ENCODE results near the gene CREB5.

Gene CREB5

GRCh38 chr7:28654110-28654509 is 241.8 kb downstream of the CREB5 start:
- DNase-seq = no peak

- no peak for DNase-seq
Observed at GRCh38 chr7:28656529-28656928, 244.2 kb downstream of the CREB5 start.

- DNase-seq = no peak
Observed at GRCh38 chr7:28658381-28658780, 246.1 kb downstream of the CREB5 start.

GRCh38 chr7:28660132-28660531 is 247.8 kb downstream of the CREB5 start:
- no peak for DNase-seq

GRCh38 chr7:28661826-28662595 is 249.7 kb downstream of the CREB5 start:
- DNase-seq = no peak

- no peak for DNase-seq
Observed at GRCh38 chr7:28666154-28666553, 253.8 kb downstream of the CREB5 start.

GRCh38 chr7:28668085-28668484 is 255.8 kb downstream of the CREB5 start:
- no peak for DNase-seq

- DNase-seq = no peak
Observed at GRCh38 chr7:28669330-28669729, 257.0 kb downstream of the CREB5 start.

GRCh38 chr7:28671526-28671925 is 259.2 kb downstream of the CREB5 start:
- DNase-seq = no peak

- no peak for DNase-seq
Observed at GRCh38 chr7:28672397-28672797, 260.1 kb downstream of the CREB5 start.

GRCh38 chr7:28674359-28674782 is 262.1 kb downstream of the CREB5 start:
- DNase-seq = no peak

GRCh38 chr7:28675429-28675828 is 263.1 kb downstream of the CREB5 start:
- no peak for DNase-seq

- no peak for DNase-seq
Observed at GRCh38 chr7:28677668-28678067, 265.4 kb downstream of the CREB5 start.

- no peak for DNase-seq
Observed at GRCh38 chr7:28678431-28678965, 266.2 kb downstream of the CREB5 start.

GRCh38 chr7:28681693-28682310 is 269.5 kb downstream of the CREB5 start:
- no peak for DNase-seq

- DNase-seq = no peak
Observed at GRCh38 chr7:28682801-28683200, 270.5 kb downstream of the CREB5 start.

- no peak for DNase-seq
Observed at GRCh38 chr7:28684650-28685241, 272.4 kb downstream of the CREB5 start.

- peak; percentile 3 for DNase-seq
Observed at GRCh38 chr7:28685242-28685643, 272.9 kb downstream of the CREB5 start.

GRCh38 chr7:28685644-28686417 is 273.5 kb downstream of the CREB5 start:
- peak; percentile 34 for DNase-seq

- no peak for DNase-seq
Observed at GRCh38 chr7:28686418-28686800, 274.1 kb downstream of the CREB5 start.

- no peak for DNase-seq
Observed at GRCh38 chr7:28687537-28687936, 275.2 kb downstream of the CREB5 start.

GRCh38 chr7:28688174-28688573 is 275.9 kb downstream of the CREB5 start:
- DNase-seq = no peak

- no peak for DNase-seq
Observed at GRCh38 chr7:28688651-28689050, 276.3 kb downstream of the CREB5 start.
